ENCODE measurements around the gene PTRH2. TPM values are rescaled to one million over a fixed set of nuclear protein-coding genes. Genes with fewer than 3 reads are reported as not detected.
A peak's percentile ranks its signal among the peaks of the same experiment; 100 is the strongest.

PTRH2 gene
- total RNA-seq, 2 donors from 2014 or later, result 8.9 to 30.0 TPM

GRCh38 chr17:59678918-59679317 lies 28.3 kb downstream of the PTRH2 start:
- Histone ChIP-seq H3K4me1 (ENCODE audit: control insufficient read depth in 1 of 2, low read depth in 2 of 2) (peaks cover 8 to 9% of the 10 kb centered on the region in 2 donors), H3K9me3 (no peaks in the 10 kb centered on the region), H3K4me3 (no peak overlapping the region), H3K36me3 (peaks cover 67% of the 10 kb centered on the region), H3K27me3 (replicated peaks; ENCODE audit: insufficient read depth) (no peaks in the 10 kb centered on the region), H3K27ac (peak overlapping the region in 1 of 2 donors; percentile 18)
- DNase-seq (ENCODE audit: low spot score) (no peak), ATAC-seq (ENCODE audit: insufficient number of reproducible peaks, low FRiP score, low read depth) (no peak)
- TF ChIP-seq CTCF (IDR thresholded peaks at IDR 0.05), result no peak

- H3K36me3 ChIP-seq, result peaks cover 48% of the 10 kb centered on the region
- peaks cover 8 to 9% of the 10 kb centered on the region in 2 donors for H3K4me1 ChIP-seq (ENCODE audit: control insufficient read depth in 1 of 2, low read depth in 2 of 2)
- ATAC-seq (ENCODE audit: insufficient number of reproducible peaks, low FRiP score, low read depth) (no peak), DNase-seq (ENCODE audit: low spot score) (no peak)
- no peak for TF ChIP-seq CTCF (IDR thresholded peaks at IDR 0.05)
- H3K9me3 ChIP-seq, result no peaks in the 10 kb centered on the region
- H3K4me3 ChIP-seq, result no peak overlapping the region
- H3K27me3 ChIP-seq (replicated peaks; ENCODE audit: insufficient read depth), result no peaks in the 10 kb centered on the region
- H3K27ac ChIP-seq, result no peak overlapping the region
Observed at GRCh38 chr17:59676716-59677115, 30.5 kb downstream of the PTRH2 start.

- peaks cover 37% of the 10 kb centered on the region for H3K36me3 ChIP-seq
- peaks cover 6 to 7% of the 10 kb centered on the region in 2 donors for H3K4me1 ChIP-seq (ENCODE audit: control insufficient read depth in 1 of 2, low read depth in 2 of 2)
- TF ChIP-seq CTCF (IDR thresholded peaks at IDR 0.05), result no peak
- H3K27me3 ChIP-seq (replicated peaks; ENCODE audit: insufficient read depth), result no peaks in the 10 kb centered on the region
- no peak overlapping the region for H3K27ac ChIP-seq
- no peaks in the 10 kb centered on the region for H3K9me3 ChIP-seq
- no peak for ATAC-seq (ENCODE audit: insufficient number of reproducible peaks, low FRiP score, low read depth)
- H3K4me3 ChIP-seq, result no peak overlapping the region
- DNase-seq (ENCODE audit: low spot score), result no peak
Observed at GRCh38 chr17:59675231-59675630, 32.0 kb downstream of the PTRH2 start.

- Histone ChIP-seq H3K27ac (peak overlapping the region; percentile 36 to 82), H3K36me3 (peaks cover 18% of the 10 kb centered on the region), H3K27me3 (replicated peaks; ENCODE audit: insufficient read depth) (no peaks in the 10 kb centered on the region), H3K4me1 (ENCODE audit: control insufficient read depth in 1 of 2, low read depth in 2 of 2) (peaks cover 19 to 23% of the 10 kb centered on the region in 2 donors), H3K4me3 (no peak overlapping the region), H3K9me3 (no peaks in the 10 kb centered on the region)
- DNase-seq (ENCODE audit: low spot score) (no peak), ATAC-seq (ENCODE audit: insufficient number of reproducible peaks, low FRiP score, low read depth) (no peak)
- TF ChIP-seq CTCF (IDR thresholded peaks at IDR 0.05), result no peak
Observed at GRCh38 chr17:59671386-59671785, 35.8 kb downstream of the PTRH2 start.

GRCh38 chr17:59669944-59670343 lies 37.3 kb downstream of the PTRH2 start:
- Histone ChIP-seq H3K4me1 (ENCODE audit: control insufficient read depth in 1 of 2, low read depth in 2 of 2) (peaks cover 19 to 23% of the 10 kb centered on the region in 2 donors), H3K27ac (peak overlapping the region; percentile 31 to 82), H3K4me3 (no peak overlapping the region), H3K27me3 (replicated peaks; ENCODE audit: insufficient read depth) (no peaks in the 10 kb centered on the region), H3K9me3 (no peaks in the 10 kb centered on the region), H3K36me3 (peaks cover 28% of the 10 kb centered on the region)
- TF ChIP-seq CTCF (IDR thresholded peaks at IDR 0.05), result no peak
- no peak for DNase-seq (ENCODE audit: low spot score)
- no peak for ATAC-seq (ENCODE audit: insufficient number of reproducible peaks, low FRiP score, low read depth)
